ENCODE data around the gene MYO1G.

- TF ChIP-seq CTCF (conservative IDR thresholded peaks at IDR 0.05; ENCODE audit: low read length), result no peak
- TF ChIP-seq EZH2phosphoT487 (IDR thresholded peaks at IDR 0.05; ENCODE audit: borderline replicate concordance, low read depth, low read length), result no peak
Observed at GRCh38 chr7:44994877-44995554, 16.2 kb upstream of the MYO1G start.

All from OCI-LY7 (cell line).